DOHH2 (cell line): Measurements from ENCODE around the gene GLRA3.

Experiments
- H3F3A ChIP-seq: fragments of 200-600 bp; sonication (generic), shearing (Covaris generic); 2 replicates; pipeline ENCODE4 v1.6.0; 2016; ENCODE audit warnings: antibody characterized with exemption, mild to moderate bottlenecking; ENCODE audit not compliant: control insufficient read depth, insufficient read depth
- H3K27ac ChIP-seq: fragments of 200-600 bp; sonication (generic); 2 replicates; pipeline ENCODE4 v1.5.1; 2014; ENCODE audit warnings: low read depth, mild to moderate bottlenecking, low read length, moderate library complexity
- H3K27me3 ChIP-seq: fragments of 200-600 bp; sonication (generic); 2 replicates; pipeline ENCODE4 v1.6.1; 2014; ENCODE audit warnings: mild to moderate bottlenecking, low read length, mixed read lengths; ENCODE audit not compliant: control insufficient read depth
- H3K36me3 ChIP-seq: fragments of 200-600 bp; sonication (generic); 2 replicates; pipeline ENCODE4 v1.6.1; 2014; ENCODE audit warnings: mild to moderate bottlenecking, low read length, moderate library complexity, mixed read lengths; ENCODE audit not compliant: control insufficient read depth
- H3K4me1 ChIP-seq: fragments of 200-600 bp; sonication (generic); 2 replicates; pipeline ENCODE4 v1.6.1; 2014; ENCODE audit warnings: mild to moderate bottlenecking, low read length, mixed read lengths; ENCODE audit not compliant: control insufficient read depth
- H3K4me2 ChIP-seq: fragments of 200-600 bp; sonication (generic); 2 replicates; pipeline ENCODE4 v1.6.0; 2014; ENCODE audit warnings: mild to moderate bottlenecking, low read length, moderate library complexity
- H3K4me3 ChIP-seq: fragments of 200-600 bp; sonication (generic); 2 replicates; pipeline ENCODE4 v1.5.1; 2014; ENCODE audit warnings: mild to moderate bottlenecking, low read length, mixed read lengths
- H3K79me2 ChIP-seq: fragments of 200-600 bp; sonication (generic); 2 replicates; pipeline ENCODE4 v1.6.1; 2014; ENCODE audit warnings: mild to moderate bottlenecking, low read length, mixed read lengths; ENCODE audit not compliant: control insufficient read depth
- H3K9me2 ChIP-seq: fragments of 200-600 bp; sonication (generic); replicated peaks from 2 replicates; pipeline ENCODE4 v1.6.1; 2014; ENCODE audit warnings: mild to moderate bottlenecking, low read length, mixed read lengths; ENCODE audit not compliant: control insufficient read depth
- H3K9me3 ChIP-seq: fragments of 200-600 bp; sonication (generic); 2 replicates; pipeline ENCODE4 v1.6.1; 2014; ENCODE audit warnings: antibody characterized with exemption, low read length, mixed read lengths; ENCODE audit not compliant: control insufficient read depth, insufficient read depth
- H4K20me1 ChIP-seq: fragments of 200-600 bp; sonication (generic); 2 replicates; pipeline ENCODE4 v1.6.0; 2014; ENCODE audit warnings: low read depth, mild to moderate bottlenecking, antibody characterized with exemption, low read length, moderate library complexity; ENCODE audit not compliant: control insufficient read depth, insufficient read depth
- EZH2phosphoT487 ChIP-seq: fragments of 200-600 bp; sonication (generic); IDR thresholded peaks from 2 replicates; pipeline ENCODE4 v1.6.1; 2017; ENCODE audit warnings: borderline replicate concordance, mild to moderate bottlenecking, antibody characterized with exemption, low read length, moderate library complexity, mixed read lengths
- TF ChIP-seq, protein P1 (sequence below): fragments of 200-600 bp; sonication (generic); IDR thresholded peaks from one replicate; pipeline ENCODE4 v1.5.1; 2014; ENCODE audit warnings: antibody characterized with exemption, mild to moderate bottlenecking, low read depth, low read length; ENCODE audit not compliant: poor library complexity, severe bottlenecking

GLRA3 gene

DNA sequence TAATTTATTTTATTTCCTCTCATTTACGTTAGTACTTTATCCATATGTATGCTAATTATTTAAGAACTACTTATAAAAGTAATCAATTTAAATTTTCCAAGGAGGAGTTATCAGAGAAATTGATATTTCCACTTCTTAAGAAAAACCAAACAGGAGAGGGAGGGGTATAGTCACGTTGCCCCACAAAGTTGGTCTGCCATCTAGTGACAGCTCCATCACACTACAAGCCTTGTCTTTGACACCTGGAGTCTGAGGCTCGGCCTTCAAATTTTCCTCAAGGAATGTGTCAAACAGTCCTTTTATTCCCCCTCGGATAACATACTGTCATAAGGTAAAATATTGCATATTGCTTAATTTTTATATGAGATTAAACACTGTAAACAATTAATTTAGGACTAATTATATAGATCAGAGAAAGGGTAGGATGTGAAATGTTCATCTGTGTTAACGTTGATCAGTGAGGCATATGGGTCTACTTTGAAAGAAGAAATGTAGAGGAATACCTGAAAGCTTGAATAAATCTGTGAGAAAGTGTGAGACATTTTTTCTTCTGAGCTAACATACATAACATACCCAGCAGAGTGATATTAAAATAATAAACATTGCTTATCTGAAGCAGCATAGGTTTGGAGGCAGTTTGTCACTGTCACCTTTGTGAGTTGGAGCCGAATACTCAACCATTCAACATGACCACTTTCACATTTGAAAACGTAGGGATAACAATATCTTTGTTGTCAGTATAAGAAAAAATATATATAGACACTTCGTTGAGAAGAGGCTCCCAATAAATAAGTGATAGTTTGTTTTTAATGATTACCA is 114.4 kb downstream of the GLRA3 start:
- Histone ChIP-seq H3K27ac (no peak overlapping the region), H3K79me2 (no peaks in the 10 kb centered on the region), H3K4me2 (no peak overlapping the region), H3K4me3 (no peak overlapping the region), H4K20me1 (no peaks in the 10 kb centered on the region), H3K9me3 (no peaks in the 10 kb centered on the region), H3F3A (no peaks in the 10 kb centered on the region), H3K27me3 (no peaks in the 10 kb centered on the region), H3K9me2 (no peaks in the 10 kb centered on the region), H3K36me3 (no peaks in the 10 kb centered on the region), H3K4me1 (no peaks in the 10 kb centered on the region)
- TF ChIP-seq EZH2phosphoT487 = no peak
- TF ChIP-seq, protein P1, sequence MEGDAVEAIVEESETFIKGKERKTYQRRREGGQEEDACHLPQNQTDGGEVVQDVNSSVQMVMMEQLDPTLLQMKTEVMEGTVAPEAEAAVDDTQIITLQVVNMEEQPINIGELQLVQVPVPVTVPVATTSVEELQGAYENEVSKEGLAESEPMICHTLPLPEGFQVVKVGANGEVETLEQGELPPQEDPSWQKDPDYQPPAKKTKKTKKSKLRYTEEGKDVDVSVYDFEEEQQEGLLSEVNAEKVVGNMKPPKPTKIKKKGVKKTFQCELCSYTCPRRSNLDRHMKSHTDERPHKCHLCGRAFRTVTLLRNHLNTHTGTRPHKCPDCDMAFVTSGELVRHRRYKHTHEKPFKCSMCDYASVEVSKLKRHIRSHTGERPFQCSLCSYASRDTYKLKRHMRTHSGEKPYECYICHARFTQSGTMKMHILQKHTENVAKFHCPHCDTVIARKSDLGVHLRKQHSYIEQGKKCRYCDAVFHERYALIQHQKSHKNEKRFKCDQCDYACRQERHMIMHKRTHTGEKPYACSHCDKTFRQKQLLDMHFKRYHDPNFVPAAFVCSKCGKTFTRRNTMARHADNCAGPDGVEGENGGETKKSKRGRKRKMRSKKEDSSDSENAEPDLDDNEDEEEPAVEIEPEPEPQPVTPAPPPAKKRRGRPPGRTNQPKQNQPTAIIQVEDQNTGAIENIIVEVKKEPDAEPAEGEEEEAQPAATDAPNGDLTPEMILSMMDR = peak; percentile 72

DNA sequence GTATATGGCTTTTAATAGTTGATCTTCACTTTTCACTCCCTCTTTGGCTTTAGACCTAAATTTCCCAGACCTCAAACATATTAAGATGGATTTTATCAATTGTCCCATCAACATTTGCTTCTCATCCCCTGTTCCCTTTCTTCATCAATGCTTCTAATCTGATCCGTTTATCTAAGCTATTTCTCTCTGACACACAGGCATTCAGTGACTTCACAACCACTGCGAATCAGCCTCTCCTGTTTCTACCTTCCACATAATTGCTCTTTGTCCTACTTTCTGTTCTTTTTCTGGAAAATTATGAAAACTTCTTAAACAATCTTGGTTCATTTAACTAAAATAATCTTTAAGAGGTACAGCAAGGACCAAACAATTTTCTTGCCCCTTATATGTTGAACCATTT is 115.2 kb downstream of the GLRA3 start:
- TF ChIP-seq, protein P1 = no peak
- TF ChIP-seq EZH2phosphoT487 = no peak
- Histone ChIP-seq H3K4me3 (no peak overlapping the region), H3K79me2 (no peaks in the 10 kb centered on the region), H3K4me1 (no peaks in the 10 kb centered on the region), H4K20me1 (no peaks in the 10 kb centered on the region), H3K27ac (no peak overlapping the region), H3K36me3 (no peaks in the 10 kb centered on the region), H3K9me2 (no peaks in the 10 kb centered on the region), H3K4me2 (no peak overlapping the region), H3K9me3 (no peaks in the 10 kb centered on the region), H3F3A (no peaks in the 10 kb centered on the region), H3K27me3 (no peaks in the 10 kb centered on the region)

DNA sequence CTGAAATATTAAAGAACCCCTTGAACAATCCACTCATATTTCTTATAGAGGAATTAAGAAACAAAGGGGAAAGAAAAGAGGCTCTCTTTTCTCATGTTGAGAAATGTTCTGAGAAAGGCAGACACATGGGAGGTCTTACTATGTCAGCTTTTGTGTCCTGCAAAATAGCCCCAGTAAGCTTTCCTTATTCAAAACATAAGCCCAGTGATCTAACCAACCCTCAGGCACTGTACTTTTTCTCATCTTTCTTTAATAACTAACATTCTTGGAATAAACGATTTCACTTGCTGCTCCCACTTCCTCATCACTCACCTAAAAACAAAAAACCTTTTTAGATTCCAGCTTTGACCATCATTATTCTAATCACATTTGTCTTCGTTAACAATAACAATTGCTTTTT is 115.9 kb downstream of the GLRA3 start:
- no peak for TF ChIP-seq EZH2phosphoT487
- TF ChIP-seq, protein P1 = no peak
- no peaks in the 10 kb centered on the region for H3K9me2 ChIP-seq
- no peaks in the 10 kb centered on the region for H4K20me1 ChIP-seq
- no peaks in the 10 kb centered on the region for H3F3A ChIP-seq
- H3K79me2 ChIP-seq = no peaks in the 10 kb centered on the region
- no peak overlapping the region for H3K27ac ChIP-seq
- H3K36me3 ChIP-seq = no peaks in the 10 kb centered on the region
- no peaks in the 10 kb centered on the region for H3K27me3 ChIP-seq
- no peak overlapping the region for H3K4me3 ChIP-seq
- H3K4me1 ChIP-seq = no peaks in the 10 kb centered on the region
- H3K4me2 ChIP-seq = no peak overlapping the region
- H3K9me3 ChIP-seq = no peaks in the 10 kb centered on the region
